GM18499 (cell line): Measurements from ENCODE around the gene CNGA3.
"Not testable (repeated sequence)": the region's sequence is repeated elsewhere in the genome, so short reads cannot be mapped to it uniquely, and the experiment has no call there.

Experiments
- ATAC-seq: cut with Tn5 transposase; IDR thresholded peaks from one replicate; pipeline ENCODE4 v1.9.1; 2021; ENCODE audit warnings: moderate number of reproducible peaks; ENCODE audit not compliant: insufficient read depth, unreplicated experiment

The CNGA3 gene

GRCh38 chr2:98434492-98434891 lies 88.2 kb downstream of the CNGA3 start:
- no peak for ATAC-seq

DNA sequence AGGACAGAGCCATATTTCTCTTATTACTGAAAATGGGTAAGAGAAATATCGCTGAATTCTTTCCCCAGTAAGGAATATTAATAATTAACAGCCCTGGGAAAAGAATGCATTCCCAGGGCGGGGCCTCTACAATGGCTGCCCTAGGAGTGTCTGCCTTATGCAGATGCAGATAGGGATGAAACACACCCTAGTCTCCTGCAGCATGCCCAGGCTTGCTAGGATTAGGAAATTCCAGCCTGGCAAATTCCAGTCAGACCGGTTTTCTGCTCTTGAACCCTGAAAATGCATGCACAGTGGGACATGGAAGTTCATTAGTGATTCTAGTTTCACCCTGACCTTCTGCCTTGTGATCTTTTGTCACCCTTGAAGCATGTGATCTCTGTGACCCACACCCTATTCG lies 89.4 kb downstream of the CNGA3 start:
- ATAC-seq, result not testable (repeated sequence)

DNA sequence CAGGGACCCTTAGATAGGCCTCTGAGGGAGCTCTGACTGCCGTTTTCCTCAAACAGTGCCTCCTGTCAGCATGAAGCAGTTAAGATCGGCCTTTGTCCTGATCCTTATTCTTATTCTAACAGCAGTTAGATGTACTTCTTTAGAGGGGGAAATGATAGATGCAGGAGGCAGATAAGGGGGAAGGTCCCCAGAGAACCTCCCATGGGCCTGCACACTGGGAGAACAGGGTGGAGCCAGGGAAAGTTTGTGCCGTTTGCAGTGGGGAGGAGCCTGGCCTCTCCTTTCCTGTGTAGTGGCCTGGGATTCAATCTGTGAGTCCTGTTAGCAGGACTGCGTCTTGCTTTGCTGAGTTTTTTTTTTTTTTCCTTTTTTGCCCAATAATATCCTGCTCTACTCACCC lies 90.5 kb downstream of the CNGA3 start:
- no peak for ATAC-seq

- ATAC-seq, result peak; percentile 79
Measured at GRCh38 chr2:98438190-98439133, 92.2 kb downstream of the CNGA3 start.

- no peak for ATAC-seq
Measured at GRCh38 chr2:98441706-98442450, 95.6 kb downstream of the CNGA3 start.

GRCh38 chr2:98442488-98442887 lies 96.2 kb downstream of the CNGA3 start:
- ATAC-seq, result no peak

DNA sequence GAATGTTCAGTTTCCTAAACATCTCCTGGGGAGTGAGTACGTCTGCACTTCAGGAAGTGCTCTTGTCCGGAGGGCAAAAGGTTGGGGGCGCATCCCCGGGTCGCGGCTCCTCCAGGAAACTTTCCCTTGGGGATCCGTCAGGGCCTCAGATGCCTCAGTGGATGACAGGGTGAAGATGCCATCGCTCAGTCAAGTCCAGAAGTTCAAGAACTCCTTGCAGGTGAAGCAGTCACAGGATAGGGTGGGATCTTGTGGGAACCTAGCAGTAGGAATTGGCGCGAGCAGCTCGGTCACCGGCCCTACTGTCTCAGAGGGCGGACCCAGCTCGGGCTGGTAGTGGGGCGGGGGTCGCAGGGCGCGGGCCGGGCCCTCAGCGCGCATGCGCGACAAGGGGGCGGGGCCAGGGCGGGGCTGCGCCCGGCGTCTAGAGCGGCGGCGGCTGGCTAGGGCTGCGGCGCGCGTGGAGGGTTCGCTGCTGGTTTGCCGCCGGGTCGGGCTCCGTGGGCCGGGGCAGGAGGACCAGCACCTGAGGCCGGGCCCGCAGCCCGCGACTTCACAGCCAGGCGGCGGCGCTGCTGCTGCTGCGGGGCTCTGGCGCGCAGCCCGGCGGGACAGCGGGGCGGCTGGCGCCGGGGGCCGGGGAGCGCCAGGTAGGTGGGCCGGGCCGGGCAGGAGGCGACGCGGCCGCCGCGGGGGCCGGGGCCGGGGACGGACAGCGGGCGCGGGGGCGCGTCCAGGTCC lies 98.3 kb downstream of the CNGA3 start, which contains the start of gene INPP4A:
TSS of gene INPP4A (plus strand) at position 423 of the 741 bp plus-strand sequence. CDS start 75,191 bp downstream, outside the sequence.
- peak; percentile 29 for ATAC-seq

DNA sequence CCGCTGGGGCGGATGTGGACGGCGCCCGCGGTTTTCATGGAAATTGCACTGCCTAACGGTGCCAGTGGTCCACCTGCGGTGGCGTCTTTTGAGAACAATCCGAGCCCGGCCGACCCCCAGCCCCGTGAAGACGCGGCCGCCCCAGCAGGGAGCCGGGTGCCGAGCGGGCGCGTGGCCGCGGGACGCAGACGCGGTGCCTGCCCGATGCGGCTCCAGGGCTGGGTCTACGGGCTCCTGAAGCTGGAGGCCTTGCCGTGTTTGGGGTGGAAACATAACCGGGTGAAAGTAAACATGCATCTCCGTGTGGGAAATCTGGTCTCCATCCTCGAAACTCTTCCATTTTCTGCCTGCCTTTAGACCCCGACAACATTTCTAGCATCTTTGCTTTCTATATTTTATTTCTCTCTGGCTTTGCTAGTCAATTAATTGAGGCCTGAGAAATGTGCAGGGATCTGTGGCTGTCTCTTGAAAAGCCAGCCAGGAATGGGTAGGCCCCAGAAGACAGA lies 99.0 kb downstream of the CNGA3 start:
- peak; percentile 6 for ATAC-seq

DNA sequence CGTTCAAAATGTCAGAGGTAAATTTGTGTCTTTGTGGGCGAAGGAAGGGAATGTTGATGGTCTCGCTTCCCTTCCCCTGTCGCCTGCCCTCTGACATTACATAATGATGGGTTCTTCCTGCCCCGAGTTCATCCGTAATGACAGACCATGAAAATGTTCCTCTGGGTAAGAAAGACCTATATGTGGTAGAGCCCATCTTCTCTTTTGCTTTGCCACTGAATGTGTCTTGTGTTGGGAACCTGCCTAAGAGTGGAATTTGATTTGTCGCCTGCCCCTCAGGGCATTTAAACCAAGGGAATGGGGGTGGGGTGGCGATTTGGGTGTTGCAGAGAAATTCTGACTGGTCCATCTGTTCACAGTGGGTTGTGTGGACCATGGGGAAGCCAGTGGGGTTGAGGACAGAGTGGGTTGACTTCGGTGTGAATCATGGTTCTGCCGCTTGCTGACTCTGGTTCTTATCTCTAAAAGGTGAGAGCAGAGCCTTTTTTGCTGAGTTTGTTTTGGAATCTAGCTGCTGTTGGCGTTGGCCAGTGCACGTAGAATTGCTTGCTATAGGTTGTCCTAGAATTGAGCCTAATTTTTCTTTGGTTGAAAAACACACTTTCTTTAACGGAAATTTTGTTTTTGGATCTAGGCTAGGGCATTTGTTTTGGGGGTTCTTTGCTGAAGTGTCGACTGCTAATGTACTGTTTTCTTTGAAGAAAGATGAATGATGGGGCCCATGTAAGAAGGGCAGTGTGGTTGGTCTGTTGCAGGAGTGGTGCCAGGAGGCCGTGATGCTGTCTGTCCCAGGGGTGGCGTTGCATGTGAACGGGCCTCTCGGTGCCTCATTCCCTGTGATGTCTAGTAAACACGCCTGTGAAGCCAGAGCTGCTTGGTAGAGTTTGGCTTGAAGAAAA lies 99.7 kb downstream of the CNGA3 start:
- ATAC-seq, result no peak

- no peak for ATAC-seq
Measured at GRCh38 chr2:98446850-98447249, 100.6 kb downstream of the CNGA3 start.
